Neuron (in vitro differentiated cells): Measurements from ENCODE around the gene ZNRF4.
"Not testable (repeated sequence)": the region's sequence is repeated elsewhere in the genome, so short reads cannot be mapped to it uniquely, and the experiment has no call there.

Experiments used
- H2AFZ ChIP-seq: one replicate; pipeline ENCODE4 v1.6.1; 2013; ENCODE audit warnings: low read depth, mild to moderate bottlenecking, inconsistent platforms, low read length, moderate library complexity
- H3K27me3 ChIP-seq: one replicate; pipeline ENCODE4 v1.6.1; 2013; ENCODE audit warnings: low read length; ENCODE audit not compliant: insufficient read depth
- H3K36me3 ChIP-seq: one replicate; pipeline ENCODE4 v1.6.1; 2013; ENCODE audit warnings: low read length; ENCODE audit not compliant: insufficient read depth
- H3K4me1 ChIP-seq: one replicate; pipeline ENCODE4 v1.6.1; 2013; ENCODE audit warnings: low read length; ENCODE audit not compliant: insufficient read depth
- H3K4me3 ChIP-seq: 2 replicates; pipeline ENCODE4 v1.5.1; 2013; ENCODE audit warnings: mild to moderate bottlenecking, low read length, moderate library complexity
- H3K9me3 ChIP-seq: one replicate; pipeline ENCODE4 v1.6.1; 2013; ENCODE audit warnings: low read length

ZNRF4 gene

GRCh38 chr19:5455367-5456129 lies at the start of gene ZNRF4:
TSS of gene ZNRF4 (plus strand) at chr19:5455417. CDS start at chr19:5455492, 75 bp downstream.
- Histone ChIP-seq H3K36me3 (no peaks in the 10 kb centered on the region), H3K9me3 (peaks cover 6% of the 10 kb centered on the region), H3K4me3 (no peak within 1 kb of the TSS), H3K4me1 (peaks cover 4% of the 10 kb centered on the region), H3K27me3 (no peaks in the 10 kb centered on the region), H2AFZ (no peak within 1 kb of the TSS)

GRCh38 chr19:5406198-5406597 lies 49.0 kb upstream of the ZNRF4 start:
- H3K36me3 ChIP-seq, H2AFZ ChIP-seq, H3K9me3 ChIP-seq, H3K27me3 ChIP-seq, H3K4me1 ChIP-seq, H3K4me3 ChIP-seq: not testable (repeated sequence)

- Histone ChIP-seq H3K4me1 (no peaks in the 10 kb centered on the region), H3K36me3 (no peaks in the 10 kb centered on the region), H3K4me3 (no peak overlapping the region), H3K27me3 (no peaks in the 10 kb centered on the region), H2AFZ (no peak overlapping the region), H3K9me3 (no peaks in the 10 kb centered on the region)
Measured at GRCh38 chr19:5406816-5407215, 48.4 kb upstream of the ZNRF4 start.

GRCh38 chr19:5407356-5407755 lies 47.9 kb upstream of the ZNRF4 start:
- no peaks in the 10 kb centered on the region for H3K27me3 ChIP-seq
- H3K9me3 ChIP-seq = no peaks in the 10 kb centered on the region
- H3K4me1 ChIP-seq = no peaks in the 10 kb centered on the region
- no peak overlapping the region for H3K4me3 ChIP-seq
- no peaks in the 10 kb centered on the region for H3K36me3 ChIP-seq
- no peak overlapping the region for H2AFZ ChIP-seq

GRCh38 chr19:5417495-5418436 lies 37.5 kb upstream of the ZNRF4 start:
- Histone ChIP-seq H3K4me3 (no peak overlapping the region), H3K27me3 (no peaks in the 10 kb centered on the region), H3K4me1 (peaks cover 15% of the 10 kb centered on the region), H3K36me3 (no peaks in the 10 kb centered on the region), H2AFZ (no peak overlapping the region), H3K9me3 (no peaks in the 10 kb centered on the region)

GRCh38 chr19:5418677-5419076 lies 36.5 kb upstream of the ZNRF4 start:
- Histone ChIP-seq H3K36me3 (no peaks in the 10 kb centered on the region), H2AFZ (no peak overlapping the region), H3K9me3 (no peaks in the 10 kb centered on the region), H3K4me1 (peaks cover 15% of the 10 kb centered on the region), H3K4me3 (no peak overlapping the region), H3K27me3 (no peaks in the 10 kb centered on the region)

GRCh38 chr19:5420953-5421352 lies 34.3 kb upstream of the ZNRF4 start:
- H3K4me3 ChIP-seq = no peak overlapping the region
- H3K4me1 ChIP-seq = peaks cover 15% of the 10 kb centered on the region
- no peaks in the 10 kb centered on the region for H3K27me3 ChIP-seq
- no peaks in the 10 kb centered on the region for H3K9me3 ChIP-seq
- no peaks in the 10 kb centered on the region for H3K36me3 ChIP-seq
- no peak overlapping the region for H2AFZ ChIP-seq

GRCh38 chr19:5423567-5424125 lies 31.6 kb upstream of the ZNRF4 start:
- Histone ChIP-seq H3K4me1 (peaks cover 10% of the 10 kb centered on the region), H3K36me3 (no peaks in the 10 kb centered on the region), H3K27me3 (no peaks in the 10 kb centered on the region), H3K4me3 (no peak overlapping the region), H3K9me3 (no peaks in the 10 kb centered on the region), H2AFZ (no peak overlapping the region)

GRCh38 chr19:5424192-5424973 lies 30.8 kb upstream of the ZNRF4 start:
- no peaks in the 10 kb centered on the region for H3K36me3 ChIP-seq
- no peaks in the 10 kb centered on the region for H3K27me3 ChIP-seq
- no peak overlapping the region for H3K4me3 ChIP-seq
- peaks cover 10% of the 10 kb centered on the region for H3K4me1 ChIP-seq
- no peak overlapping the region for H2AFZ ChIP-seq
- no peaks in the 10 kb centered on the region for H3K9me3 ChIP-seq

GRCh38 chr19:5425260-5425659 lies 30.0 kb upstream of the ZNRF4 start:
- Histone ChIP-seq H3K4me3 (no peak overlapping the region), H3K4me1 (peaks cover 10% of the 10 kb centered on the region), H3K36me3 (no peaks in the 10 kb centered on the region), H3K27me3 (no peaks in the 10 kb centered on the region), H3K9me3 (no peaks in the 10 kb centered on the region), H2AFZ (no peak overlapping the region)

- Histone ChIP-seq H3K9me3 (no peaks in the 10 kb centered on the region), H3K27me3 (no peaks in the 10 kb centered on the region), H3K36me3 (no peaks in the 10 kb centered on the region), H3K4me3 (no peak overlapping the region), H3K4me1 (no peaks in the 10 kb centered on the region), H2AFZ (no peak overlapping the region)
Measured at GRCh38 chr19:5430237-5430636, 25.0 kb upstream of the ZNRF4 start.

- Histone ChIP-seq H3K4me1 (peaks cover 4% of the 10 kb centered on the region), H3K9me3 (no peaks in the 10 kb centered on the region), H3K27me3 (no peaks in the 10 kb centered on the region), H3K4me3 (no peak overlapping the region), H3K36me3 (no peaks in the 10 kb centered on the region), H2AFZ (no peak overlapping the region)
Measured at GRCh38 chr19:5432687-5433086, 22.5 kb upstream of the ZNRF4 start.
